Skeletal muscle cell (primary cell): ENCODE results near the gene SCRN3.
"Not testable (repeated sequence)": the region's sequence is repeated elsewhere in the genome, so short reads cannot be mapped to it uniquely, and the experiment has no call there.

ENCODE experiments used
- DNase-seq: peaks from one replicate; pipeline ENCODE4 v3.0.0-alpha.2; 2010; ENCODE audit warnings: low read depth
- H3K4me3 ChIP-seq: 2 replicates; pipeline ENCODE4 v1.5.1; 2011; ENCODE audit warnings: low read depth, mild to moderate bottlenecking, control low read depth, low read length, moderate library complexity

The SCRN3 gene

GRCh38 chr2:174395284-174395968 is at the start of gene SCRN3:
SCRN3 (plus strand) TSS chr2:174395730; CDS start chr2:174398284, 2,554 bp downstream.
- H3K4me3 ChIP-seq: peak within 1 kb of the TSS; percentile 87
- DNase-seq: peak; percentile 26

- H3K4me3 ChIP-seq: no peak overlapping the region
- no peak for DNase-seq
Measured at GRCh38 chr2:174350018-174350417, 45.5 kb upstream of the SCRN3 start.

- H3K4me3 ChIP-seq: no peak overlapping the region
- DNase-seq: no peak
Measured at GRCh38 chr2:174350593-174351181, 44.8 kb upstream of the SCRN3 start.

- no peak for DNase-seq
- H3K4me3 ChIP-seq: no peak overlapping the region
Measured at GRCh38 chr2:174353004-174353403, 42.5 kb upstream of the SCRN3 start.

GRCh38 chr2:174356347-174356746 is 39.2 kb upstream of the SCRN3 start:
- no peak for DNase-seq
- H3K4me3 ChIP-seq: no peak overlapping the region

- H3K4me3 ChIP-seq, DNase-seq: not testable (repeated sequence)
Measured at GRCh38 chr2:174359663-174360062, 35.9 kb upstream of the SCRN3 start.

- H3K4me3 ChIP-seq: no peak overlapping the region
Measured at GRCh38 chr2:174362949-174363348, 32.6 kb upstream of the SCRN3 start.

GRCh38 chr2:174363492-174364225 is 31.9 kb upstream of the SCRN3 start:
- DNase-seq, H3K4me3 ChIP-seq: not testable (repeated sequence)

More at GRCh38 chr2:174362949-174363348, 32.6 kb upstream of the SCRN3 start:
- no peak for DNase-seq

- DNase-seq: no peak
- H3K4me3 ChIP-seq: no peak overlapping the region
Measured at GRCh38 chr2:174364628-174365027, 30.9 kb upstream of the SCRN3 start.

- DNase-seq: no peak
- H3K4me3 ChIP-seq: no peak overlapping the region
Measured at GRCh38 chr2:174365571-174365970, 30.0 kb upstream of the SCRN3 start.

- no peak for DNase-seq
- H3K4me3 ChIP-seq: no peak overlapping the region
Measured at GRCh38 chr2:174368691-174369090, 26.8 kb upstream of the SCRN3 start.

- peak; percentile 3 for DNase-seq
- H3K4me3 ChIP-seq: no peak overlapping the region
Measured at GRCh38 chr2:174376967-174377366, 18.6 kb upstream of the SCRN3 start.

GRCh38 chr2:174383796-174384195 is 11.7 kb upstream of the SCRN3 start:
- no peak for DNase-seq
- no peak overlapping the region for H3K4me3 ChIP-seq

- no peak overlapping the region for H3K4me3 ChIP-seq
Measured at GRCh38 chr2:174385201-174385600, 10.3 kb upstream of the SCRN3 start.

GRCh38 chr2:174388706-174389105 is 6.8 kb upstream of the SCRN3 start:
- DNase-seq, H3K4me3 ChIP-seq: not testable (repeated sequence)

More at GRCh38 chr2:174385201-174385600, 10.3 kb upstream of the SCRN3 start:
- DNase-seq: no peak

GRCh38 chr2:174389542-174389941 is 6.0 kb upstream of the SCRN3 start:
- H3K4me3 ChIP-seq: no peak overlapping the region
- no peak for DNase-seq

GRCh38 chr2:174390303-174390702 is 5.2 kb upstream of the SCRN3 start:
- not testable (repeated sequence) for H3K4me3 ChIP-seq, DNase-seq

- no peak overlapping the region for H3K4me3 ChIP-seq
Measured at GRCh38 chr2:174392706-174393105, 2.8 kb upstream of the SCRN3 start.

GRCh38 chr2:174395969-174396630 is 570 bp downstream of the SCRN3 start:
- H3K4me3 ChIP-seq: peak overlapping the region; percentile 87
- DNase-seq: no peak

More at GRCh38 chr2:174392706-174393105, 2.8 kb upstream of the SCRN3 start:
- DNase-seq: no peak

GRCh38 chr2:174397773-174398172 is 2.2 kb downstream of the SCRN3 start:
- DNase-seq: no peak
- H3K4me3 ChIP-seq: no peak overlapping the region
